Left lobe of liver (tissue), 2 donors: ENCODE data around the gene SLAMF9. TPM values are rescaled to one million over a fixed set of nuclear protein-coding genes. Genes with fewer than 3 reads are reported as not detected.

Experiments
- ATAC-seq: fragments of 200-7000 bp; cut with Tn5 transposase; one replicate; pipeline ENCODE4 v1.9.1; 2020; ENCODE audit warnings: mild to moderate bottlenecking, moderate library complexity
- DNase-seq: peaks from one replicate; pipeline ENCODE4 v3.0.0-alpha.2; 2020; ENCODE audit warnings: low spot score
- total RNA-seq: library from RNA; stranded (reverse); gene quantifications from one replicate; pipeline ENCODE4 v1.2.1, GENCODE V29; 2021
- donor health status: DM: no; HTN: no; CAD: no; lungs with moderate emphysema.
- donor health status: DM: no; HTN: yes; CAD: no.

The SLAMF9 gene
- total RNA-seq, 1 donor from 2014 or later: 0.83 TPM

GRCh38 chr1:159977364-159978106 is 23.5 kb upstream of the SLAMF9 start:
- DNase-seq (no peak), ATAC-seq (no peak)

- DNase-seq (no peak), ATAC-seq (no peak)
These were observed 20.4 kb upstream of the SLAMF9 start for GRCh38 chr1:159974350-159974965.

- no peak for ATAC-seq
These were observed 19.4 kb upstream of the SLAMF9 start for GRCh38 chr1:159973350-159973940.

GRCh38 chr1:159972443-159973205 is 18.6 kb upstream of the SLAMF9 start:
- ATAC-seq (no peak), DNase-seq (no peak)

More at GRCh38 chr1:159973350-159973940, 19.4 kb upstream of the SLAMF9 start:
- no peak for DNase-seq

- peak; percentile 93 for DNase-seq
- peak; percentile 92 for ATAC-seq
These were observed 16.9 kb upstream of the SLAMF9 start for GRCh38 chr1:159970932-159971342.

DNA sequence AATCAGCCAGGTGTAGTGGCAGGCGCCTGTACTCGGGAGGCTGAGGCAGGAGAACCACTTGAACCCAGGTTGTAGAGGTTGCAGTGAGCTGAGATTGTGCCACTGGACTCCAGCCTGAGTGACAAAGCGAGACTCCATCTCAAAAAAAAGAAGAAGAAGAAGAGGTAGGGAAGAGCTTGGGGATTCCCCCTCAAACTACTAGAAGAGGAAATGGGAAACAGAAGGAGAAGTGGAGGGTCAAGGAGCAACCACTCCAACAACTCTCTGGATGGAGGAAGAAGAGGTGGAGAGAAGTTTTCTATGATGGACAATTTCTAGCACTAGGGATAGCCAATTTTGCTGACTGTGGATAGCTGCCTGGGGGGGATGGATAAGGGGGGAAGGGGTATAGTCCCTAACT is 14.9 kb upstream of the SLAMF9 start:
- DNase-seq (no peak), ATAC-seq (no peak)

GRCh38 chr1:159965263-159965662 is 11.2 kb upstream of the SLAMF9 start:
- no peak for DNase-seq
- ATAC-seq: no peak

GRCh38 chr1:159964144-159964543 is 10.1 kb upstream of the SLAMF9 start:
- no peak for ATAC-seq
- no peak for DNase-seq

GRCh38 chr1:159962176-159962575 is 8.1 kb upstream of the SLAMF9 start:
- DNase-seq (no peak), ATAC-seq (no peak)

GRCh38 chr1:159961636-159962035 is 7.6 kb upstream of the SLAMF9 start:
- DNase-seq: no peak
- ATAC-seq: no peak

GRCh38 chr1:159960721-159961381 is 6.8 kb upstream of the SLAMF9 start:
- no peak for DNase-seq
- no peak for ATAC-seq

DNA sequence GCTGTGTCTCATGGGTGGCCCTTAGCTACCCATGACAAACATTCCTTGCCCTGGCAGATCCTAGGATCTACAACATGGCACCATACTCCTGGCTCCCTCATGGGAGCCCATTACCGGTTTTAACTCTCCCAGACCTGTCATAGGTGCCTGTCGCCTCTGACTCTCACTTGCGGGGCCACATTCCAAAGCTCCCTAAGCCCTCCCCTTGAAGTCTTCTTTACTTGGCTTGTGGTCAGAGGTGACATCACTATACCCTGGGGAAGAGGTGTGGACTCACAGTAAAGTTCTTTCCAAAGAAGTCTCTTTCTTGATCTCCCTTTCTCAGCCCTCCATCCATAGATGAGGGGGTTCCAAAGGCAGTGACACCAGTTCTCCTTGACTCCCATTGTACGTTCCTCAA is 5.4 kb upstream of the SLAMF9 start:
- no peak for DNase-seq
- no peak for ATAC-seq

- DNase-seq (no peak), ATAC-seq (no peak)
These were observed 4.8 kb upstream of the SLAMF9 start for GRCh38 chr1:159958719-159959380.

DNA sequence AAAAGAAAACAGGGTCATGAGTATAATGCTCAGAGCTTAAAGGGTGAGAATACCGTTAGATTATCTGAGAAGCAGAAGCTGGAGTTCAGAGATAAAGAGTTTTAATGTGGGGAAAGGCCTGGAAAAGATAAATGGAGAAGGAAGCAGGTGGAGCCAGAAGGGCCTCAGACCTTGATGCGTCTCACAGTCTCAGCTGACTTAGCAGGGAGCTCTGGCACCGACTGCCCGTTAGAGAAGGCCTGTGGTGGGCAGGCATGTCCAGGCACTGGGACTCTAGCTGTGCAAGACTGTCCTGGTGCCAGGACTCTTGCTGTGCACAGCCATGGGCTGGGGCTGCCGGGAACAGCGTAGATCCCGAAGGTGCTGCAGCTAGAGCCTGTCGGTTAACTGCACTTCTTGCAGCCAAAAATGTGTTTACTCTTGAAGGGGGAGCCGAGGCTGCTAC is 3.8 kb upstream of the SLAMF9 start:
- ATAC-seq: peak; percentile 96
- DNase-seq: peak; percentile 61

DNA sequence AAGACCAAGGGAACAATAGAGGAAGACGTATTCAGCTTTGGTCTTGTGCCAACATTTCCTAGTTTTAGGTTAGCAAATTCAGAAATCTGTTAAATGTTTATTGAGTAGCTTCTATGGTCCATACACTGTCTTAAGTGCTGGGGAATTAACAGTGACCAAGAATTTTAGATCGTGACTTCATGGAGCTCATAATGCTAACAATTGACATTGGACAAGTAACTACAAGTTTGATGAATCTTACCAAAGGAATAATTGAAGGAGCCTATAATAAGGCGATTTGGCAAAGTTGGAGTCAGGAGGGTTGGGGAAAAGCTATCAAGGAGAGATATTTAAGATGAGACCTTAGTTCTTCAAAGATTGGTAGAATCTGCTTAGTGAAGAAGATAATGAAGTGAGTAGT is 1.4 kb upstream of the SLAMF9 start:
- DNase-seq (no peak), ATAC-seq (no peak)

- no peak for ATAC-seq
- no peak for DNase-seq
These were observed 1.1 kb downstream of the SLAMF9 start for GRCh38 chr1:159952932-159953331.

DNA sequence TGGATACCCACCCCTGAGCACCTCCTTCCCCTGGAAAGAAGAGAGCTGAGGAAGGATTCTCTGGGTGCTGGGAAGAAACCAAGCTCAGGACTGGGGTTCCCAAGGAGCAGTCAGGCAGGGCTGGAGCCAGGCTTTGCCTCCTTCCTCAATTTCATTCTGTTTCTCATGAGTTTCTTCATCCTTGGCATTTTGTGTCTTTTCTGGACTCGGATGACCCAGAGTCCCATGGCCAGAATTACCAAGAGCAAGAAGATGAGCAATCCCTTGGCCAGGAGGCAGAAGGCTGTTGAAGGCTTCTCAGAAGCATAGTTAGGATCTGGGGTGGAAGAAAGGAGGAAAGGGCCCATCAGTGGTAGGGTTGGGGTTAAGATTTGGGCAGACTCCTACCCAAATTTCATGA is 2.5 kb downstream of the SLAMF9 start:
- ATAC-seq: no peak
- DNase-seq: peak; percentile 19

GRCh38 chr1:159951016-159951415 is 3.0 kb downstream of the SLAMF9 start:
- no peak for ATAC-seq
- no peak for DNase-seq

- DNase-seq: no peak
- no peak for ATAC-seq
These were observed 4.1 kb downstream of the SLAMF9 start for GRCh38 chr1:159949981-159950381.

GRCh38 chr1:159949123-159949522 is 4.9 kb downstream of the SLAMF9 start:
- DNase-seq (no peak), ATAC-seq (no peak)
